Right ventricle myocardium inferior (tissue), 1 donor: ENCODE results near the gene OPA1. TPM values are rescaled to one million over a fixed set of nuclear protein-coding genes. Genes with fewer than 3 reads are reported as not detected.

ENCODE experiments used
- total RNA-seq: library from RNA; stranded (reverse); fragmentation: NEBNext Ultra II Directional; extraction: Animal tissue kit (Norgen Biotek cat#: 25700); gene quantifications from one replicate; pipeline ENCODE4 v1.2.1, GENCODE V29; 2021
- donor health status: DM: no; HTN: yes; CAD: no; lungs with severe emphysema.

Gene OPA1
- total RNA-seq, 1 donor from 2014 or later, result 111 TPM

Other genes with a start within 250 kb of the OPA1 start
- not detected for gene ATP13A5, start 214.5 kb upstream of the OPA1 start, total RNA-seq
- 0.38 TPM for gene ATP13A4, start 38.3 kb upstream of the OPA1 start, total RNA-seq